IgD-negative memory B cell (primary cell): ENCODE data around the gene PTH. TPM values are rescaled to one million over a fixed set of nuclear protein-coding genes. Genes with fewer than 3 reads are reported as not detected.

Experiments
- H3K27ac Mint-ChIP-seq, 3 donors: one replicate each; pipeline ENCODE4 v1.8.0; 2020 to 2022; ENCODE audit warnings: mild to moderate bottlenecking in 3 of 3, mixed read lengths in 3 of 3, moderate library complexity in 1 of 3
- H3K27me3 Mint-ChIP-seq: one replicate; pipeline ENCODE4 v1.8.0; 2021; ENCODE audit warnings: mixed read lengths
- H3K36me3 Mint-ChIP-seq: one replicate; pipeline ENCODE4 v1.8.0; 2020; ENCODE audit warnings: mild to moderate bottlenecking, mixed read lengths
- H3K4me1 Mint-ChIP-seq, 3 donors: one replicate each; pipeline ENCODE4 v1.8.0; 2020 to 2022; ENCODE audit warnings: mixed read lengths in 3 of 3, mild to moderate bottlenecking in 1 of 3
- H3K4me3 Mint-ChIP-seq, 4 donors: one replicate each; pipeline ENCODE4 v1.8.0; 2020 to 2022; ENCODE audit warnings: mild to moderate bottlenecking in 4 of 4, mixed read lengths in 4 of 4, moderate library complexity in 3 of 4
- H3K9me3 Mint-ChIP-seq, 3 donors: one replicate each; pipeline ENCODE4 v1.8.0; 2020 to 2021; ENCODE audit warnings: mixed read lengths in 3 of 3, mild to moderate bottlenecking in 1 of 3
- polyA plus RNA-seq: library from polyadenylated mRNA; unstranded; fragments of 300-500 nt; fragmentation: Illumina TruSeq; gene quantifications from one replicate; pipeline ENCODE4 v1.2.3, GENCODE V29; 2021

PTH gene
- polyA plus RNA-seq, 1 donor from 2014 or later = not detected

- Mint-ChIP-seq H3K4me3 (peak overlapping the region in 1 of 4 donors; percentile 72), H3K36me3 (no peaks in the 10 kb centered on the region), H3K27ac (peak overlapping the region in 1 of 3 donors; percentile 15), H3K4me1 (peaks cover 17 to 28% (median 21%) of the 10 kb centered on the region in 3 donors), H3K9me3 (no peaks in the 10 kb centered on the region), H3K27me3 (peaks cover 3% of the 10 kb centered on the region)
These were observed 29.9 kb downstream of the PTH start for GRCh38 chr11:13465909-13466371.

GRCh38 chr11:13463779-13464290 lies 32.0 kb downstream of the PTH start:
- Mint-ChIP-seq H3K27ac (peak overlapping the region in 2 of 3 donors; percentile 81 to 97), H3K27me3 (peaks cover 1% of the 10 kb centered on the region), H3K4me3 (peak overlapping the region; percentile 95 to 100 (median 100)), H3K4me1 (peaks cover 25 to 41% (median 29%) of the 10 kb centered on the region in 3 donors), H3K9me3 (no peaks in the 10 kb centered on the region), H3K36me3 (peaks cover 4% of the 10 kb centered on the region)

DNA sequence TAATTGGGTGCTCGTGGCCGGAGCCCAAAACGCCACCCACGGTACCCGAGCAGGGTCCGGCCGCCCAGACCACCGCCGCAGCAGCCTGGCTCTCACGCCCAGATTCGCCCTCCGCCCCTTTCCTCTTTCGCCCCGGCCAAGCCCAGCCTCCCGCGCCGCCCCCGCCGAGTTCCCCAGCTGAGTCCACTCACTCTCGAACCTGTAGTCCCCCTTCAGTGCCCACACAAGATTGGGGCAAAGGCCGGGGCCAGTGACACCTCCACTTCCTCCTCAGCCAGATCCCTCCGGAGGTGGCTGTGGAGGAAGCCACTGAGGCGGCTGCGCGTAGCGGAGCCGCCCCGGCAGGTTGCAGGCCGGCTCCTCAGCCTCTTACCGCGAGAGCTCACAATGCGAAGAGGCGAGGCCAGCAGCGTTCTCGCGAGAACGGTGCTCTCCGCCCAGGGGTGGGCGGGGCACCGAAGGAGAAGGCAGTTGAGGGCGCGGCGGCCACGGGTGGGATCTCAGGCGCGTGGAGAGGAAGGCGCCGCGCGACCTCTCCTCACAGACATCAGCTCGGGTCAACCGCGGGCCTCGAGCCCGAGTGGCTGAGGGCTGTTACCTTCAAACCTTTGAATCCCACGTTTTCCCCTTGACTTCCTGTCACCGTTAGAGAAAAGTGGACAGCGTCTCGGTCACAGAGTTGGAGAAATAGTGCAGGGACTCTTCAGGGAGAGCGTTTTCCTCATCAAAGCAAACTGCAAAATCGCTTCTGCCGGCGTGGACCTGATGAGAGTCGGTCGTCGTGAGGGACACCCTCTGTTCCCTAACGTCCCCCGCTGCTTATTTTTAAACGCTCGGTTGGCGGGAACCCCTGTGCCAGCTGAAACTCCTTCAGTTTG lies 32.7 kb downstream of the PTH start, which contains the start of gene BTBD10:
BTBD10 (minus strand) TSS at position 322 of the 878 bp plus-strand sequence. CDS start 18,098 bp downstream, outside the sequence.
- Mint-ChIP-seq H3K27me3 (peaks cover 1% of the 10 kb centered on the region), H3K9me3 (no peaks in the 10 kb centered on the region), H3K36me3 (peaks cover 4% of the 10 kb centered on the region), H3K4me1 (peaks cover 25 to 41% (median 33%) of the 10 kb centered on the region in 3 donors), H3K4me3 (peak within 1 kb of the TSS; percentile 95 to 100 (median 100)), H3K27ac (peak within 1 kb of the TSS; percentile 81 to 99 (median 97))

DNA sequence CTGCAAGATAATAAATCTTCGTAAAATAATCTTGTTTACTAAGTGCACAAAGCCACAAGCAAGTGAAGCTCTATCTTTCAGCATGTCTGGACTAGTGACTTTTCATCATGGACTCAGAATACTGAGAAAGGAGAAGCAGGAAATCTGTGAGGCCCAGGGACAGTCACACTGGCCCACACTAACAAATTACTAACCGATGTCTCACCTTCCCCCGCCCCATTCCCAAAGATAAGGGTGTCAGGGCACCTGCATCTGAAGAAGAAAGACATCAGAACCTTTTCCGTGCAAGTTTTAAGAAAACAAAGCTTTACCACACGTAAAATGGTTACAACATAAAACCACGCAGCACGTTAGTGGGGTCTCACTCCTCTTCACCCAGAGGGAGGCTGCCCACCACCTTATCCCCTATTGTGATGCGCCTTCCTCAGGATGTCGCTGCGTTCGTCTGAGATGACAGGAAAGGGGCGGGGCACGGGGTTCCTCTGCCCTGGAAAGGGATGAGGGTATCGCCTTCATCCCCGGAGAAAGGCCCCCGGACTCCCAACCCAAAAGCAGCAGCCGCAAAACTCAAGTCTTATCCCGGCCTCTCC lies 33.4 kb downstream of the PTH start:
- Mint-ChIP-seq H3K4me1 (peaks cover 25 to 41% (median 34%) of the 10 kb centered on the region in 3 donors), H3K36me3 (peaks cover 4% of the 10 kb centered on the region)

GRCh38 chr11:13461291-13461690 lies 34.5 kb downstream of the PTH start:
- H3K36me3 Mint-ChIP-seq = peaks cover 4% of the 10 kb centered on the region
- peaks cover 25 to 41% (median 36%) of the 10 kb centered on the region in 3 donors for H3K4me1 Mint-ChIP-seq
- H3K27me3 Mint-ChIP-seq = no peaks in the 10 kb centered on the region
- H3K27ac Mint-ChIP-seq = no peak overlapping the region
- H3K4me3 Mint-ChIP-seq = peak overlapping the region in 3 of 4 donors; percentile 95 to 100 (median 100)
- H3K9me3 Mint-ChIP-seq = no peaks in the 10 kb centered on the region

More for the DNA sequence above, 33.4 kb downstream of the PTH start:
- Mint-ChIP-seq H3K9me3 (no peaks in the 10 kb centered on the region), H3K4me3 (peak overlapping the region; percentile 95 to 100 (median 100)), H3K27ac (peak overlapping the region; percentile 81 to 99 (median 97)), H3K27me3 (no peaks in the 10 kb centered on the region)

DNA sequence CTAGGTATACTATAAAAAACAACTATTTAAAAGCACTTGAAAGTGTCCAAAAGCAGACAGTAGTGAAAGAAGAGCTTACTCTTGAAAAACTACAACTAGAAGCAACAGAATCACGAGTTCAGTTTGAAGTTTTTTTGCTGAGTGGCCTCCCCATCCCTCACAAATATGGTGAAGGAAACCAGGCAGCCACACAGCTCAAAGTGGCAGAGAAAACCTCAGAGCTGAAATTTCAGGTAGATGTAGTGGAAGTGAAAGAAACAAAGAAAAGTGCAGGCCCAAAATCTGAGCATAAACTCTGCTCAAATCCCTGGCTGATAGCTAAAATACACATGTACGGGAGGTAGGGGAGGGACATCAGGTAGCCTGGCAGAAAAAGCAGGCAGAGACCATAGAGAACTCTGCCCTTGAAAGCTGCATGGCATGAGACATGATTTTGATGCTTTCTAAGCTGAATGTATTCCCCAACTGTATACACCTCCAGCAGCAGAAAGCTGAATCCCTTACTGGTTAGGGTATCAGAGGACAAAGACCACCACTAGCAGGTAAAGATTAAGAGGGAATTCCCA lies 44.9 kb downstream of the PTH start:
- no peaks in the 10 kb centered on the region for H3K27me3 Mint-ChIP-seq
- H3K27ac Mint-ChIP-seq = no peak overlapping the region
- H3K4me1 Mint-ChIP-seq = peaks cover 24 to 31% (median 26%) of the 10 kb centered on the region in 3 donors
- peaks cover 23% of the 10 kb centered on the region for H3K36me3 Mint-ChIP-seq
- peaks cover 0 to 10% (median 5%) of the 10 kb centered on the region in 3 donors for H3K9me3 Mint-ChIP-seq
- peak overlapping the region in 1 of 4 donors; percentile 40 for H3K4me3 Mint-ChIP-seq

- no peaks in the 10 kb centered on the region for H3K27me3 Mint-ChIP-seq
These were observed 46.3 kb downstream of the PTH start for GRCh38 chr11:13449522-13449921.

GRCh38 chr11:13448876-13449275 lies 46.9 kb downstream of the PTH start:
- H3K36me3 Mint-ChIP-seq = peaks cover 21% of the 10 kb centered on the region
- no peak overlapping the region for H3K27ac Mint-ChIP-seq
- peaks cover 22 to 28% (median 22%) of the 10 kb centered on the region in 3 donors for H3K4me1 Mint-ChIP-seq
- peaks cover 0 to 10% (median 5%) of the 10 kb centered on the region in 3 donors for H3K9me3 Mint-ChIP-seq
- no peaks in the 10 kb centered on the region for H3K27me3 Mint-ChIP-seq
- H3K4me3 Mint-ChIP-seq = peak overlapping the region in 1 of 4 donors; percentile 30

More at GRCh38 chr11:13449522-13449921, 46.3 kb downstream of the PTH start:
- Mint-ChIP-seq H3K4me3 (no peak overlapping the region), H3K4me1 (peaks cover 22 to 28% (median 22%) of the 10 kb centered on the region in 3 donors), H3K36me3 (peaks cover 21% of the 10 kb centered on the region), H3K27ac (no peak overlapping the region), H3K9me3 (peaks cover 0 to 10% (median 5%) of the 10 kb centered on the region in 3 donors)

- Mint-ChIP-seq H3K27ac (no peak overlapping the region), H3K4me3 (no peak overlapping the region), H3K36me3 (peaks cover 14% of the 10 kb centered on the region), H3K9me3 (peaks cover 0 to 3% (median 3%) of the 10 kb centered on the region in 3 donors), H3K4me1 (peaks cover 15 to 25% (median 17%) of the 10 kb centered on the region in 3 donors), H3K27me3 (no peaks in the 10 kb centered on the region)
These were observed 49.4 kb downstream of the PTH start for GRCh38 chr11:13446444-13446843.

- peaks cover 9 to 20% (median 14%) of the 10 kb centered on the region in 3 donors for H3K4me1 Mint-ChIP-seq
- no peaks in the 10 kb centered on the region for H3K9me3 Mint-ChIP-seq
- peaks cover 14% of the 10 kb centered on the region for H3K36me3 Mint-ChIP-seq
- no peak overlapping the region for H3K27ac Mint-ChIP-seq
- no peak overlapping the region for H3K4me3 Mint-ChIP-seq
- H3K27me3 Mint-ChIP-seq = no peaks in the 10 kb centered on the region
These were observed 50.2 kb downstream of the PTH start for GRCh38 chr11:13445588-13445987.

Other genes starting within 250 kb of the PTH start
- gene BMAL1, start 218.2 kb downstream of the PTH start, polyA plus RNA-seq = 8.9 TPM
- 12.5 TPM for gene BTBD10, start 32.8 kb downstream of the PTH start, polyA plus RNA-seq
- 14.0 TPM for gene FAR1, start 172.7 kb upstream of the PTH start, polyA plus RNA-seq